Chondrocyte (in vitro differentiated cells): ENCODE measurements around the gene ACADM. TPM values are rescaled to one million over a fixed set of nuclear protein-coding genes. Genes with fewer than 3 reads are reported as not detected.
"Not testable (repeated sequence)": the region's sequence is repeated elsewhere in the genome, so short reads cannot be mapped to it uniquely, and the experiment has no call there.

Experiments
- DNase-seq: peaks from one replicate; pipeline ENCODE4 v3.0.0; 2021; ENCODE audit warnings: mixed read lengths, low spot score
- H3K27ac Mint-ChIP-seq: one replicate; pipeline ENCODE4 v1.8.0; 2021; ENCODE audit warnings: mild to moderate bottlenecking, moderate library complexity, mixed read lengths; ENCODE audit not compliant: unreplicated experiment
- H3K27me3 Mint-ChIP-seq: 2 replicates; pipeline ENCODE4 v1.8.0; 2021; ENCODE audit warnings: low read depth, mixed read lengths
- H3K36me3 Mint-ChIP-seq: 2 replicates; pipeline ENCODE4 v1.8.0; 2021; ENCODE audit warnings: low read depth, mixed read lengths
- H3K4me1 Mint-ChIP-seq: 2 replicates; pipeline ENCODE4 v1.8.0; 2021; ENCODE audit warnings: low read depth, mild to moderate bottlenecking, mixed read lengths
- H3K4me3 Mint-ChIP-seq: one replicate; pipeline ENCODE4 v1.8.0; 2021; ENCODE audit warnings: mild to moderate bottlenecking, moderate library complexity, mixed read lengths; ENCODE audit not compliant: unreplicated experiment
- H3K9me3 Mint-ChIP-seq: 2 replicates; pipeline ENCODE4 v1.8.0; 2021; ENCODE audit warnings: low read depth, mixed read lengths
- total RNA-seq: library from RNA; stranded (reverse); gene quantifications from 3 replicates; pipeline ENCODE4 v1.2.1, GENCODE V29; 2021
- TF ChIP-seq, protein P1 (sequence below): fragments of 200-600 bp; sonication (generic); IDR thresholded peaks from 2 replicates; pipeline ENCODE4 v1.5.0; 2021; ENCODE audit warnings: antibody characterized with exemption, mild to moderate bottlenecking, moderate library complexity

The ACADM gene
- total RNA-seq, 1 donor from 2014 or later, result 35.2 TPM

- not testable (repeated sequence) for H3K36me3 Mint-ChIP-seq, H3K27ac Mint-ChIP-seq, H3K4me3 Mint-ChIP-seq, H3K27me3 Mint-ChIP-seq, DNase-seq
- Mint-ChIP-seq H3K4me1 (peaks cover 34% of the 10 kb centered on the region), H3K9me3 (peaks cover 16% of the 10 kb centered on the region)
Measured at GRCh38 chr1:75783920-75784319, 59.4 kb downstream of the ACADM start.

DNA sequence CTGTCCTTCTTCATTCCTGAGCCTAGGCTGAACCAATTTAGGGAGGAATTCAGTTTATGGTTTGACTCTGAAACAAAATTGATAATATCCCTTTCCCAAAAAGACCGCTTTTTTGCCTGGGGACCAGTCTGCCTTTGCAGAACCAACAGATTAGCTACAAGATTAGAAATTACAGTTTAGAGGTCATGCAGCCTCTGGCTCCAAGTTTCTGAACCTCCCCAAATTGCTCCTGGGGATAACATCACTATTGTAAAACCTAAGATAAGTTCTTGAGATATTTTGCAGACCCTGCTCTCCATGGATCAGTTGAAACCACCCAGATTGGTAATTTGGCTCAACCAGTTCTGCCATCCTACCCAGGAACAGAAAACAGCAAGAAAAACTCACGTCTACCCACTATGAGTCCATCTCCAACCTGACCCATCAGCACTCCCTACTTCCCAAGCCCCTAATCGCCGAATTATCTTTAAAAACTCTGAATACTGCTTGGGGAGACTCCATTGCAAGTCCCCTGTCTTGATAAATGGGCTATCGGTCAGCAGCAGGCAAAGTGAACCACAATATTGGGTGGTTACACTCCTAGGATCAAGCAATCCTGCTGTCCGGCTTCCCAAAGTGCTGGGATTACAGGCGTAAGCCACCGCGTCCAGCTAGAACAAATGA is 60.9 kb downstream of the ACADM start:
- no peak for DNase-seq
- peaks cover 6% of the 10 kb centered on the region for H3K9me3 Mint-ChIP-seq
- TF ChIP-seq, protein P1, sequence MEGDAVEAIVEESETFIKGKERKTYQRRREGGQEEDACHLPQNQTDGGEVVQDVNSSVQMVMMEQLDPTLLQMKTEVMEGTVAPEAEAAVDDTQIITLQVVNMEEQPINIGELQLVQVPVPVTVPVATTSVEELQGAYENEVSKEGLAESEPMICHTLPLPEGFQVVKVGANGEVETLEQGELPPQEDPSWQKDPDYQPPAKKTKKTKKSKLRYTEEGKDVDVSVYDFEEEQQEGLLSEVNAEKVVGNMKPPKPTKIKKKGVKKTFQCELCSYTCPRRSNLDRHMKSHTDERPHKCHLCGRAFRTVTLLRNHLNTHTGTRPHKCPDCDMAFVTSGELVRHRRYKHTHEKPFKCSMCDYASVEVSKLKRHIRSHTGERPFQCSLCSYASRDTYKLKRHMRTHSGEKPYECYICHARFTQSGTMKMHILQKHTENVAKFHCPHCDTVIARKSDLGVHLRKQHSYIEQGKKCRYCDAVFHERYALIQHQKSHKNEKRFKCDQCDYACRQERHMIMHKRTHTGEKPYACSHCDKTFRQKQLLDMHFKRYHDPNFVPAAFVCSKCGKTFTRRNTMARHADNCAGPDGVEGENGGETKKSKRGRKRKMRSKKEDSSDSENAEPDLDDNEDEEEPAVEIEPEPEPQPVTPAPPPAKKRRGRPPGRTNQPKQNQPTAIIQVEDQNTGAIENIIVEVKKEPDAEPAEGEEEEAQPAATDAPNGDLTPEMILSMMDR, result no peak
- peak overlapping the region; percentile 98 for H3K27ac Mint-ChIP-seq
- H3K36me3 Mint-ChIP-seq, result peaks cover 16% of the 10 kb centered on the region
- H3K4me1 Mint-ChIP-seq, result peaks cover 49% of the 10 kb centered on the region
- peak overlapping the region; percentile 95 for H3K4me3 Mint-ChIP-seq
- H3K27me3 Mint-ChIP-seq, result no peaks in the 10 kb centered on the region

GRCh38 chr1:75785983-75786853 is 61.7 kb downstream of the ACADM start, which contains the start of gene RABGGTB:
RABGGTB (plus strand) TSS chr1:75786256; CDS start chr1:75786272, 16 bp downstream.
- TF ChIP-seq, protein P1, result no peak
- H3K9me3 Mint-ChIP-seq, result peaks cover 2% of the 10 kb centered on the region
- peak within 1 kb of the TSS; percentile 98 for H3K27ac Mint-ChIP-seq
- H3K27me3 Mint-ChIP-seq, result no peaks in the 10 kb centered on the region
- peaks cover 57% of the 10 kb centered on the region for H3K4me1 Mint-ChIP-seq
- H3K36me3 Mint-ChIP-seq, result peaks cover 19% of the 10 kb centered on the region
- DNase-seq, result peak; percentile 96
- H3K4me3 Mint-ChIP-seq, result peak within 1 kb of the TSS; percentile 95

GRCh38 chr1:75786901-75787493 is 62.5 kb downstream of the ACADM start:
- peak overlapping the region; percentile 98 for H3K27ac Mint-ChIP-seq
- peak overlapping the region; percentile 95 for H3K4me3 Mint-ChIP-seq
- no peaks in the 10 kb centered on the region for H3K9me3 Mint-ChIP-seq
- peaks cover 25% of the 10 kb centered on the region for H3K36me3 Mint-ChIP-seq
- no peaks in the 10 kb centered on the region for H3K27me3 Mint-ChIP-seq
- TF ChIP-seq, protein P1, result no peak
- peaks cover 64% of the 10 kb centered on the region for H3K4me1 Mint-ChIP-seq
- no peak for DNase-seq

DNA sequence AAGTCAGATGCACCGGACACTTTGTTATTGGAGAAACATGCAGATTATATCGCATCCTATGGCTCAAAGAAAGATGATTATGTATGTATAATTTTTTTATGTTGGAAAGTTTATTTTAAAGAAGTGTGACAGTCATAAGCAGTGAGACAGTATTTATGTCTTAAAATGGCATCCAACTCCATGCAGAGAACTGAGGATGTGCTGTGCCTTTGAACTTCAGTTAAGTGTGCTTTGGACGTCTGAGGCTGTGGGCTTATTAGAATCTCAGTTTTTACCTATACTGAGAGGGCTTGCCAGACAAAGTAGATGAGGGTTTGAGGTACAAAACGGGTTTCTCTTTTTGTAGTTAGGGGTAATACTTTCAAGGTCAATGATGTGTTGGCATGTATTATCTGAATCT is 63.0 kb downstream of the ACADM start:
- Mint-ChIP-seq H3K9me3 (no peaks in the 10 kb centered on the region), H3K27me3 (no peaks in the 10 kb centered on the region), H3K4me1 (peaks cover 64% of the 10 kb centered on the region), H3K4me3 (peak overlapping the region; percentile 95), H3K27ac (peak overlapping the region; percentile 98), H3K36me3 (peaks cover 27% of the 10 kb centered on the region)
- TF ChIP-seq, protein P1, result no peak
- no peak for DNase-seq
